ENCODE data around the gene GFAP.

The GFAP gene

GRCh38 chr17:44931376-44931775 is 16.1 kb upstream of the GFAP start:
- TF ChIP-seq CTCF (IDR thresholded peaks at IDR 0.05; ENCODE audit: low read depth, low read length, missing control alignments) = no peak
- H3K4me3 ChIP-seq (replicated peaks; ENCODE audit: low read depth, low read length) = no peak overlapping the region
- no peak for DNase-seq (ENCODE audit: extremely low read depth, low read depth)

- no peak for TF ChIP-seq CTCF (IDR thresholded peaks at IDR 0.05; ENCODE audit: low read depth, low read length, missing control alignments)
- no peak overlapping the region for H3K4me3 ChIP-seq (replicated peaks; ENCODE audit: low read depth, low read length)
- no peak for DNase-seq (ENCODE audit: extremely low read depth, low read depth)
Measured at GRCh38 chr17:44930667-44931066, 15.4 kb upstream of the GFAP start.

GRCh38 chr17:44928950-44929720 is 13.8 kb upstream of the GFAP start:
- H3K4me3 ChIP-seq (replicated peaks; ENCODE audit: low read depth, low read length) = no peak overlapping the region
- no peak for DNase-seq (ENCODE audit: extremely low read depth, low read depth)
- TF ChIP-seq CTCF (IDR thresholded peaks at IDR 0.05; ENCODE audit: low read depth, low read length, missing control alignments) = no peak

DNA sequence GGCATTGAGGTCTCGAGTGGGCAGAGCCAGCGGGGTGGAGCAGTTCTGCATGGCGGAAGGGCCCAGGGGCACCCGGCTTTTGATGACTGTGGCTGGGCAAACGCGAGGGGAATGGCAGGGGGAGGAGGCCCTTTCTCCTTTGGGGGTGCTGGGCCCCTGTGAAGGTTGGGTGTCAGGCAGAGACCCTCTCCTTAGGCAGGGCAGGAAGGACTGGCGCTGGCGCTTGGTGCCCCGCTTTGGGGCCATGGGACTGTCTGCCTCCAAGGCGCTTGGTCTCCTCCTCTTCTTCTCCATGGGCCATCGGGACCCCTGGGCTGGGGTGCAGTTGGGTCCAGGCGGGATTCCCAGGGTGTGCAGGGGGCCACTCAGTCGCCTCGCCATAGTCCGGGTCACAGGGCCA is 12.8 kb upstream of the GFAP start:
- no peak for DNase-seq (ENCODE audit: extremely low read depth, low read depth)
- no peak for TF ChIP-seq CTCF (IDR thresholded peaks at IDR 0.05; ENCODE audit: low read depth, low read length, missing control alignments)
- no peak overlapping the region for H3K4me3 ChIP-seq (replicated peaks; ENCODE audit: low read depth, low read length)

DNA sequence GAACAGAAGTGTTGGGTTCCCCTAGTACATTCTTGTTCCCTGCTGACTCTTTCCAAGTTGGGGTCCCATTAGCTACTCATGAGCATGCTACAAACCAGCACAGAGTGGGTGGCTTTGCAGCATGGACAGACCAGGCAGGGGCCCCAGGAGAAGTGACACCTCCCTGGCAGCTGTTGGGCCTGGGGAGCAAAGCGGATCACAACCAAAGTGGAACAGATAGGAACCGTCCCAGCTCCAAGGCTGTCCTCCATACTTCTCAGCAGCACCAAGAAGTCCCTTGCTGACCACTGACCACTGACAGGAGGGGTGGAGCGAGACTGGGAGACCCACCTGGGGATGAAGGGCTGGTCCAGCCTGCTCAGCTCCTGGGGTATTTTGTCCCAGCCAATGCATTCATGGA is 12.4 kb upstream of the GFAP start:
- no peak for TF ChIP-seq CTCF (IDR thresholded peaks at IDR 0.05; ENCODE audit: low read depth, low read length, missing control alignments)
- DNase-seq (ENCODE audit: extremely low read depth, low read depth) = no peak
- no peak overlapping the region for H3K4me3 ChIP-seq (replicated peaks; ENCODE audit: low read depth, low read length)

DNA sequence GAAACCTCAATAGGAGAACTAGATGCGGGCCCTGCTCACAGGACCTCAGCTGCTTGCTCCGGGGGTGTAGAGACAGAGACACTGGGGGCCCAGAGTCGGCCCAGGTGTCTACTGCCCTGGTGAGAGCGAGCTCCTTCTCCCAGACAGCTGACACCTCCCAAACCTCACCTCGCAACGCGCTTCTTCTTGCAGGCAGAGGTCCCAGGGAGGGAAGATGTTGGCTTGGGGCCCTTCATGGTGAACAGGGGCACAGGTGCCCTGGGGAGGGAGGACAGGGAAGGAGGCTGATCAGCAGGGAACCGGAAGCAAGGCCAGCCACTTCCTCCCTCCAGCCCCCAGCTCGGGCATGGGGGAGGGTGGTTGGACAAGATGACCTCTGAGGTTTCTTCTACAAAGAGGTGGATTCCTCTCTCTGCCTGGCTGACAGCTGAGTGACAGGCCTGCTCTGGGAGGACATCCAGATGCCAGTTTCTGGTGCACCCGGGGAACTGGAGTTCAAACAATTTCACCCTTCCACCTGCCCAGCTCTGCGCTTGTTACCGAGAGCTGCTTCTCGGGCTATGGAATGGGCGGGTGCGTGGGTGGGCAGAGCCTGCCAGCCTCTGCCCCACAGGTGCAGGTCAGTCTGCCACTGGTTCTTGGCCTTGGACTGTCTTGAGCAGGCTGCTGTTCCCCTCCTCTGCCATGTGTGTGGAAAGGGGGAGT is 11.7 kb upstream of the GFAP start:
- no peak for DNase-seq (ENCODE audit: extremely low read depth, low read depth)
- no peak for TF ChIP-seq CTCF (IDR thresholded peaks at IDR 0.05; ENCODE audit: low read depth, low read length, missing control alignments)
- H3K4me3 ChIP-seq (replicated peaks; ENCODE audit: low read depth, low read length) = no peak overlapping the region
